ENCODE measurements around the gene CAPZA1.

The CAPZA1 gene

GRCh38 chr1:112720800-112721199 is 101.2 kb downstream of the CAPZA1 start:
- no peak overlapping the region for H3K27ac ChIP-seq
- TF ChIP-seq, protein P1, sequence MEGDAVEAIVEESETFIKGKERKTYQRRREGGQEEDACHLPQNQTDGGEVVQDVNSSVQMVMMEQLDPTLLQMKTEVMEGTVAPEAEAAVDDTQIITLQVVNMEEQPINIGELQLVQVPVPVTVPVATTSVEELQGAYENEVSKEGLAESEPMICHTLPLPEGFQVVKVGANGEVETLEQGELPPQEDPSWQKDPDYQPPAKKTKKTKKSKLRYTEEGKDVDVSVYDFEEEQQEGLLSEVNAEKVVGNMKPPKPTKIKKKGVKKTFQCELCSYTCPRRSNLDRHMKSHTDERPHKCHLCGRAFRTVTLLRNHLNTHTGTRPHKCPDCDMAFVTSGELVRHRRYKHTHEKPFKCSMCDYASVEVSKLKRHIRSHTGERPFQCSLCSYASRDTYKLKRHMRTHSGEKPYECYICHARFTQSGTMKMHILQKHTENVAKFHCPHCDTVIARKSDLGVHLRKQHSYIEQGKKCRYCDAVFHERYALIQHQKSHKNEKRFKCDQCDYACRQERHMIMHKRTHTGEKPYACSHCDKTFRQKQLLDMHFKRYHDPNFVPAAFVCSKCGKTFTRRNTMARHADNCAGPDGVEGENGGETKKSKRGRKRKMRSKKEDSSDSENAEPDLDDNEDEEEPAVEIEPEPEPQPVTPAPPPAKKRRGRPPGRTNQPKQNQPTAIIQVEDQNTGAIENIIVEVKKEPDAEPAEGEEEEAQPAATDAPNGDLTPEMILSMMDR (conservative IDR thresholded peaks at IDR 0.05), result no peak

Data from VCaP (cell line).